H9 (cell line): ENCODE results near the gene ZFP28. TPM values are rescaled to one million over a fixed set of nuclear protein-coding genes. Genes with fewer than 3 reads are reported as not detected.

ENCODE experiments used
- DNase-seq: peaks from one replicate; pipeline ENCODE4 v3.0.0-alpha.2; 2017
- H2AFZ ChIP-seq: one replicate; pipeline ENCODE4 v1.6.1; 2013; ENCODE audit warnings: mild to moderate bottlenecking, low read length, control low read depth, moderate library complexity
- H2AK5ac ChIP-seq: 2 replicates; pipeline ENCODE4 v1.6.1; 2013; ENCODE audit warnings: low read length, control low read depth, mixed read lengths; ENCODE audit not compliant: insufficient read length
- H2BK120ac ChIP-seq: one replicate; pipeline ENCODE4 v1.6.1; 2013; ENCODE audit warnings: low read depth, mild to moderate bottlenecking, low read length, control low read depth, inconsistent platforms; ENCODE audit not compliant: poor library complexity, severe bottlenecking
- H2BK12ac ChIP-seq: 2 replicates; pipeline ENCODE4 v1.6.1; 2013; ENCODE audit warnings: low read length, control low read depth, mixed read lengths, low read depth; ENCODE audit not compliant: insufficient read length
- H2BK15ac ChIP-seq: 2 replicates; pipeline ENCODE4 v1.6.1; 2013; ENCODE audit warnings: low read depth, low read length, control low read depth
- H2BK20ac ChIP-seq: one replicate; pipeline ENCODE4 v1.6.1; 2013; ENCODE audit warnings: low read depth, mild to moderate bottlenecking, low read length, control low read depth, inconsistent platforms; ENCODE audit not compliant: poor library complexity, severe bottlenecking
- H2BK5ac ChIP-seq: 2 replicates; pipeline ENCODE4 v1.6.1; 2013; ENCODE audit warnings: low read length, control low read depth, mixed read lengths; ENCODE audit not compliant: insufficient read length
- H3K14ac ChIP-seq: 2 replicates; pipeline ENCODE4 v1.6.1; 2013; ENCODE audit warnings: low read length, control low read depth; ENCODE audit not compliant: insufficient read depth
- H3K18ac ChIP-seq: 2 replicates; pipeline ENCODE4 v1.6.1; 2013; ENCODE audit warnings: low read depth, mild to moderate bottlenecking, mixed read lengths, low read length, control low read depth; ENCODE audit not compliant: insufficient read length
- H3K23ac ChIP-seq: 2 replicates; pipeline ENCODE4 v1.6.1; 2013; ENCODE audit warnings: low read length, control low read depth, mixed read lengths, low read depth; ENCODE audit not compliant: insufficient read length
- H3K23me2 ChIP-seq: 2 replicates; pipeline ENCODE4 v1.6.1; 2013; ENCODE audit warnings: low read depth, mild to moderate bottlenecking, mixed read lengths, low read length, control low read depth; ENCODE audit not compliant: insufficient read length, poor library complexity, severe bottlenecking
- H3K27ac ChIP-seq: 2 replicates; pipeline ENCODE4 v1.5.1; 2013; ENCODE audit warnings: low read length, control low read depth, mixed read lengths, low read depth; ENCODE audit not compliant: insufficient read length
- H3K27me3 ChIP-seq: 2 replicates; pipeline ENCODE4 v1.6.1; 2013; ENCODE audit warnings: low read length, control low read depth, inconsistent platforms; ENCODE audit not compliant: insufficient read depth
- H3K4ac ChIP-seq: 2 replicates; pipeline ENCODE4 v1.6.1; 2013; ENCODE audit warnings: low read depth, mild to moderate bottlenecking, control low read depth, inconsistent platforms, low read length, moderate library complexity
- H3K4me1 ChIP-seq: 2 replicates; pipeline ENCODE4 v1.6.1; 2013; ENCODE audit warnings: low read length, control low read depth, inconsistent platforms; ENCODE audit not compliant: insufficient read depth
- H3K4me2 ChIP-seq: 2 replicates; pipeline ENCODE4 v1.6.1; 2013; ENCODE audit warnings: low read length, control low read depth, mixed read lengths; ENCODE audit not compliant: insufficient read length, insufficient read depth
- H3K56ac ChIP-seq: 2 replicates; pipeline ENCODE4 v1.6.1; 2013; ENCODE audit warnings: low read depth, mild to moderate bottlenecking, mixed read lengths, low read length, control low read depth; ENCODE audit not compliant: insufficient read length
- H3K79me1 ChIP-seq: 2 replicates; pipeline ENCODE4 v1.6.1; 2013; ENCODE audit warnings: low read depth, mild to moderate bottlenecking, moderate library complexity, low read length, control low read depth, inconsistent platforms; ENCODE audit not compliant: insufficient read depth, poor library complexity, severe bottlenecking
- H3K79me2 ChIP-seq: 2 replicates; pipeline ENCODE4 v1.6.1; 2013; ENCODE audit warnings: low read length, control low read depth, inconsistent platforms; ENCODE audit not compliant: insufficient read depth
- H3K9ac ChIP-seq: 2 replicates; pipeline ENCODE4 v1.6.1; 2013; ENCODE audit warnings: low read length, control low read depth, mixed read lengths; ENCODE audit not compliant: insufficient read length; ENCODE audit errors: extremely low read depth
- H3K9me3 ChIP-seq: one replicate; pipeline ENCODE4 v1.6.1; 2013; ENCODE audit warnings: low read depth, low read length, inconsistent platforms; ENCODE audit not compliant: control insufficient read depth
- H3T11ph ChIP-seq: one replicate; pipeline ENCODE4 v1.6.1; 2013; ENCODE audit warnings: mild to moderate bottlenecking, low read length, control low read depth, inconsistent platforms
- H4K20me1 ChIP-seq: one replicate; pipeline ENCODE4 v1.6.1; 2013; ENCODE audit not compliant: control insufficient read depth, insufficient read length, insufficient read depth
- H4K5ac ChIP-seq: 2 replicates; pipeline ENCODE4 v1.6.1; 2013; ENCODE audit warnings: low read depth, mild to moderate bottlenecking, mixed read lengths, low read length, control low read depth; ENCODE audit not compliant: insufficient read length
- H4K8ac ChIP-seq: replicated peaks from 2 replicates; pipeline ENCODE4 v1.6.1; 2013; ENCODE audit warnings: low read length, control low read depth, mixed read lengths, low read depth; ENCODE audit not compliant: insufficient read length
- H4K91ac ChIP-seq: 2 replicates; pipeline ENCODE4 v1.6.1; 2013; ENCODE audit warnings: low read depth, mild to moderate bottlenecking, moderate library complexity, mixed read lengths, low read length, control low read depth; ENCODE audit not compliant: insufficient read length
- H3K27ac Mint-ChIP-seq, 3 experiments: 2 replicates in 2 of 3; 3 replicates in 1 of 3; pipeline ENCODE4 v1.8.0; 2020 to 2021; ENCODE audit warnings: mixed read lengths in 3 of 3, mild to moderate bottlenecking in 1 of 3, moderate library complexity in 1 of 3
- H3K27me3 Mint-ChIP-seq: 2 replicates; pipeline ENCODE4 v1.8.0; 2021; ENCODE audit warnings: low read depth, mild to moderate bottlenecking, moderate library complexity, mixed read lengths
- H3K36me3 Mint-ChIP-seq, 3 experiments: 2 replicates in 2 of 3; 3 replicates in 1 of 3; pipeline ENCODE4 v1.8.0; 2020 to 2021; ENCODE audit warnings: low read depth in 3 of 3, mixed read lengths in 3 of 3; ENCODE audit not compliant: insufficient read depth in 1 of 3
- H3K4me1 Mint-ChIP-seq, 2 experiments: 2 replicates each; pipeline ENCODE4 v1.8.0; 2020; ENCODE audit warnings: mixed read lengths in 2 of 2
- H3K4me3 Mint-ChIP-seq, 2 experiments: 2 replicates in 1 of 2; 3 replicates in 1 of 2; pipeline ENCODE4 v1.8.0; 2020 to 2021; ENCODE audit warnings: mild to moderate bottlenecking in 2 of 2, mixed read lengths in 2 of 2, moderate library complexity in 1 of 2
- H3K9me3 Mint-ChIP-seq, 2 experiments: 2 replicates in 1 of 2; 3 replicates in 1 of 2; pipeline ENCODE4 v1.8.0; 2020; ENCODE audit warnings: mild to moderate bottlenecking in 2 of 2, mixed read lengths in 2 of 2, moderate library complexity in 1 of 2
- WGBS: extraction: QIAGEN DNeasy Blood & Tissue Kit; methylation state at CpG from one replicate; pipeline ENCODE4 v1.1.7; 2013; ENCODE audit warnings: missing lambda C conversion rate, low lambda C conversion rate, mixed read lengths; ENCODE audit not compliant: insufficient read length; ENCODE audit errors: extremely low coverage; 5-methylcytosine and 5-hydroxymethylcytosine counted together
- total RNA-seq: library from RNA; stranded (reverse); gene quantifications from 2 replicates; pipeline ENCODE4 v1.2.1, GENCODE V29; 2021
- TF ChIP-seq, protein P1 (sequence below): fragments of 200-600 bp; sonication (generic); conservative IDR thresholded peaks from 3 replicates; pipeline ENCODE4 v1.8.0; 2021; ENCODE audit warnings: antibody characterized with exemption, mild to moderate bottlenecking

ZFP28 gene
- total RNA-seq, 1 experiment from 2014 or later, result 3.8 TPM

DNA sequence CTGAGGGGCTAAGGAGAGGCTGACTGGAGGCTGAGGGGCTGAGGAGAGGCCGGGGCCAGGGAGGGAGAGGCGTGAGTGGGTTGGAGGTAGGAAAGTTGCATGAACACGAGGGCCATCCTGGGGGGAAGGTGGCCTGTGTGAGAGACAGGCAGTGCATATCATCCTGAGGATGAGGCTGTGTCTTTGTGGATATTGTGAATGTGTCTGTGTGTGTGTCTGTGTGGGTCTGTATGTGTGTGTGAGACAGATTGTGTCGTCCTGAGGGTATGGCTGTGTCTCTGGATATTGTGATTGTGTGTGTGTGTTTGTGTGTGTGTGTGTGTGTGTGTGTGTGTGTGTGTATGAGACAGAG, 56.8 kb downstream of the ZFP28 start:
- H2BK20ac ChIP-seq, result no peak overlapping the region
- H4K91ac ChIP-seq, result no peak overlapping the region
- peak overlapping the region; percentile 63 for H3K9ac ChIP-seq
- no peak overlapping the region for H3T11ph ChIP-seq
- H2BK12ac ChIP-seq, result no peak overlapping the region
- no peak overlapping the region for H2BK15ac ChIP-seq
- H3K23ac ChIP-seq, result no peak overlapping the region
- TF ChIP-seq, protein P1, sequence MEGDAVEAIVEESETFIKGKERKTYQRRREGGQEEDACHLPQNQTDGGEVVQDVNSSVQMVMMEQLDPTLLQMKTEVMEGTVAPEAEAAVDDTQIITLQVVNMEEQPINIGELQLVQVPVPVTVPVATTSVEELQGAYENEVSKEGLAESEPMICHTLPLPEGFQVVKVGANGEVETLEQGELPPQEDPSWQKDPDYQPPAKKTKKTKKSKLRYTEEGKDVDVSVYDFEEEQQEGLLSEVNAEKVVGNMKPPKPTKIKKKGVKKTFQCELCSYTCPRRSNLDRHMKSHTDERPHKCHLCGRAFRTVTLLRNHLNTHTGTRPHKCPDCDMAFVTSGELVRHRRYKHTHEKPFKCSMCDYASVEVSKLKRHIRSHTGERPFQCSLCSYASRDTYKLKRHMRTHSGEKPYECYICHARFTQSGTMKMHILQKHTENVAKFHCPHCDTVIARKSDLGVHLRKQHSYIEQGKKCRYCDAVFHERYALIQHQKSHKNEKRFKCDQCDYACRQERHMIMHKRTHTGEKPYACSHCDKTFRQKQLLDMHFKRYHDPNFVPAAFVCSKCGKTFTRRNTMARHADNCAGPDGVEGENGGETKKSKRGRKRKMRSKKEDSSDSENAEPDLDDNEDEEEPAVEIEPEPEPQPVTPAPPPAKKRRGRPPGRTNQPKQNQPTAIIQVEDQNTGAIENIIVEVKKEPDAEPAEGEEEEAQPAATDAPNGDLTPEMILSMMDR, result no peak
- no peak overlapping the region for H3K18ac ChIP-seq
- Mint-ChIP-seq H3K4me1 (peaks cover 8% of the 10 kb centered on the region in 2 experiments), H3K9me3 (peaks cover 47 to 71% of the 10 kb centered on the region in 2 experiments), H3K36me3 (peaks cover 17 to 34% (median 32%) of the 10 kb centered on the region in 3 experiments), H3K27ac (peak overlapping the region in 2 of 3 experiments; percentile 86 to 96; a peak in 5 of 7 replicates), H3K4me3 (peak overlapping the region; percentile 98), H3K27me3 (no peaks in the 10 kb centered on the region)
- no peaks in the 10 kb centered on the region for H4K20me1 ChIP-seq
- peaks cover 5% of the 10 kb centered on the region for H3K23me2 ChIP-seq
- H3K27ac ChIP-seq, result no peak overlapping the region
- H3K4me1 ChIP-seq, result no peaks in the 10 kb centered on the region; the same call in 1 of the 2 replicates
- H3K4me2 ChIP-seq, result peak overlapping the region; percentile 70
- H3K79me2 ChIP-seq, result peaks cover 2% of the 10 kb centered on the region; the same call in 1 of the 2 replicates
- H2AK5ac ChIP-seq, result no peak overlapping the region
- no peak overlapping the region for H2AFZ ChIP-seq
- H2BK120ac ChIP-seq, result no peak overlapping the region
- H4K8ac ChIP-seq, result no peak overlapping the region
- no peaks in the 10 kb centered on the region for H3K9me3 ChIP-seq
- H3K4ac ChIP-seq, result no peak overlapping the region
- no peaks in the 10 kb centered on the region for H3K27me3 ChIP-seq
- H4K5ac ChIP-seq, result no peak overlapping the region
- peak overlapping the region; percentile 4; the same call in 1 of the 2 replicates for H3K14ac ChIP-seq
- no peak overlapping the region for H3K56ac ChIP-seq
- H3K79me1 ChIP-seq, result peaks cover 3% of the 10 kb centered on the region
- H2BK5ac ChIP-seq, result no peak overlapping the region
- no peak for DNase-seq
- no CpG with 5 or more reads among the region's 4 CpGs for WGBS
